ENCODE results near the gene IYD.

- TF ChIP-seq, protein P1, sequence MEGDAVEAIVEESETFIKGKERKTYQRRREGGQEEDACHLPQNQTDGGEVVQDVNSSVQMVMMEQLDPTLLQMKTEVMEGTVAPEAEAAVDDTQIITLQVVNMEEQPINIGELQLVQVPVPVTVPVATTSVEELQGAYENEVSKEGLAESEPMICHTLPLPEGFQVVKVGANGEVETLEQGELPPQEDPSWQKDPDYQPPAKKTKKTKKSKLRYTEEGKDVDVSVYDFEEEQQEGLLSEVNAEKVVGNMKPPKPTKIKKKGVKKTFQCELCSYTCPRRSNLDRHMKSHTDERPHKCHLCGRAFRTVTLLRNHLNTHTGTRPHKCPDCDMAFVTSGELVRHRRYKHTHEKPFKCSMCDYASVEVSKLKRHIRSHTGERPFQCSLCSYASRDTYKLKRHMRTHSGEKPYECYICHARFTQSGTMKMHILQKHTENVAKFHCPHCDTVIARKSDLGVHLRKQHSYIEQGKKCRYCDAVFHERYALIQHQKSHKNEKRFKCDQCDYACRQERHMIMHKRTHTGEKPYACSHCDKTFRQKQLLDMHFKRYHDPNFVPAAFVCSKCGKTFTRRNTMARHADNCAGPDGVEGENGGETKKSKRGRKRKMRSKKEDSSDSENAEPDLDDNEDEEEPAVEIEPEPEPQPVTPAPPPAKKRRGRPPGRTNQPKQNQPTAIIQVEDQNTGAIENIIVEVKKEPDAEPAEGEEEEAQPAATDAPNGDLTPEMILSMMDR (IDR thresholded peaks at IDR 0.05) = no peak
- TF ChIP-seq POLR2AphosphoS5 (IDR thresholded peaks at IDR 0.05; ENCODE audit: low read depth, low read length) = no peak
- TF ChIP-seq EZH2phosphoT487 (IDR thresholded peaks at IDR 0.05; ENCODE audit: borderline replicate concordance, low read depth) = no peak
- no peak for TF ChIP-seq TAF1 (IDR thresholded peaks at IDR 0.05; ENCODE audit: borderline replicate concordance, low read depth, low read length)
- TF ChIP-seq USF2 (IDR thresholded peaks at IDR 0.05; ENCODE audit: borderline replicate concordance, low read depth, low read length) = no peak
- no peak for TF ChIP-seq CHD2 (IDR thresholded peaks at IDR 0.05; ENCODE audit: low read length, partially characterized antibody)
- no peak for TF ChIP-seq EP300 (IDR thresholded peaks at IDR 0.05; ENCODE audit: borderline replicate concordance in 1 of 2, low read depth in 1 of 2, low read length in 1 of 2)
- no peak for TF ChIP-seq YY1 (IDR thresholded peaks at IDR 0.05; ENCODE audit: low read depth)
- TF ChIP-seq SMC3 (IDR thresholded peaks at IDR 0.05; ENCODE audit: low read depth, low read length) = no peak
- no peak for TF ChIP-seq SIN3A (IDR thresholded peaks at IDR 0.05; ENCODE audit: borderline replicate concordance, low read depth, low read length)
- no peak for TF ChIP-seq GABPA (IDR thresholded peaks at IDR 0.05; ENCODE audit: low read depth)
- TF ChIP-seq ZBTB33 (IDR thresholded peaks at IDR 0.05; ENCODE audit: borderline replicate concordance, low read depth) = no peak
- TF ChIP-seq, protein P2, sequence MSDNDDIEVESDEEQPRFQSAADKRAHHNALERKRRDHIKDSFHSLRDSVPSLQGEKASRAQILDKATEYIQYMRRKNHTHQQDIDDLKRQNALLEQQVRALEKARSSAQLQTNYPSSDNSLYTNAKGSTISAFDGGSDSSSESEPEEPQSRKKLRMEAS (IDR thresholded peaks at IDR 0.05; ENCODE audit: low read depth) = no peak
Measured at GRCh38 chr6:150369408-150369807, 596 bp downstream of the IYD start.
